NCI-H1092 treated with DMSO at 0.1 percent for 48 hours (cell line): ENCODE measurements around the gene SDC3.

ENCODE experiments used
- DNase-seq: peaks from one replicate; lab custom pipeline; 2025; lab: John Stamatoyannopoulos, UW

SDC3 gene

GRCh38 chr1:30928171-30928570, 19.6 kb upstream of the SDC3 start:
- DNase-seq, result no peak

DNA sequence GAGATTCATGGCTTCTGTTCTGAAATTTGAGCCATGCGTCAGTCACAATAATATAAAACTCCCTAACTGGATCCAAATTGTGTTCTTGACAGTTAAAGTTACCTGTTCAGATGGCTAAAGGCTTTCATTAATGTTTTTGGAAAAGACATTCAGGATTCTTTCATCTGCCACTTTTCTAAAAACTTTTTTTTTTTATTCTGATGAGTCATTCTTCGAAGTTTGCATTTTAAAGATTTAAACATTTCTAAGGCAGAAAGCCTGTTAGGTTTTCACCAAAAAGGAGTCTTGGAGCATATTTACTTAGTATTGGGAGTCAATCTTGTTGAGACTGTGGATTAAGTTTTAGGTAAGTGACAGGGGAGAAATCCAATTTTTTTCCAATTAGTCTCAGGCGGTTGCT, 18.9 kb upstream of the SDC3 start:
- DNase-seq, result no peak

- no peak for DNase-seq
Observed at GRCh38 chr1:30923597-30923996, 15.0 kb upstream of the SDC3 start.

DNA sequence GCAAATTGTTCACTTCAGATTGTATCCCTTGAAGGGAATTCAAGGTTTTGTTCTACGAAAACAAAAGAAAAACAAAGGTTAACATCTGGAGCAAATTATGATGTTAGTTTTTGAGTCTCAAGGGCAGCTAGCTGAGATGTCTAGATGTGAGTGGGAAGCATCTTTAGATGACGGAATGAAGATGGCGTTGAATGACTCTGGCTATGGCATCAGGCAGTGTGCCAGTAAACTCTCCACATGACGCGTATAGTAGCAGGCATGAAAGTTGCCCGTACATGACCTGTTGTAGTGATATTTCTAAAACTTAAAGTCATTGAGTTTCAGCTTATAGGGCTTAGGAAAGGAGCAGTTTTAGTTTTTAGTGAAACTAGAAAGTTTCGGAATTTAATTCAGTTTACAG, 12.3 kb upstream of the SDC3 start:
- DNase-seq, result no peak

- DNase-seq, result no peak
Observed at GRCh38 chr1:30919025-30919881, 10.7 kb upstream of the SDC3 start.

- DNase-seq, result no peak
Observed at GRCh38 chr1:30916296-30916695, 7.7 kb upstream of the SDC3 start.

GRCh38 chr1:30915491-30916230, 7.1 kb upstream of the SDC3 start:
- DNase-seq, result no peak

DNA sequence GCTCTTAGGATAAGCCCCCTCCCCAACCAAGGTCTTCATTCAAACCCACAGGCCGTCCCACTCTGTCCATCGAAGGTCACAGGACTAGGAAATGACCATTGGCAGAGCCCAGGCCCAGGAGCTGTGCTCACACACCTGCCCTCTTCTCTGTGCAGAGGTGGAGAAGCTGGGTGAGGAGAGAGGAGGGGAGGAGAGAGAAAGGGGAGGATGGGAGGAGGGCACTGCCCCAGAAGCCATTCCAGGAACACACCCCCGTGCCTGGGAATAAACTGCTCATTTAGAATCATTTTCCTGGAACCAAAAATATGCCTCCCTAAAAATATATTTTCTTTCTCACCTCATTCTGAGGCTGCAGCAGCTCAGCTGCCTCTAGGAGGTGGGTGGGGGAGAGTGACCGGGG, 6.4 kb upstream of the SDC3 start:
- DNase-seq, result no peak

GRCh38 chr1:30914587-30914922, 6.0 kb upstream of the SDC3 start:
- DNase-seq, result no peak

GRCh38 chr1:30912913-30913652, 4.5 kb upstream of the SDC3 start:
- DNase-seq, result no peak

DNA sequence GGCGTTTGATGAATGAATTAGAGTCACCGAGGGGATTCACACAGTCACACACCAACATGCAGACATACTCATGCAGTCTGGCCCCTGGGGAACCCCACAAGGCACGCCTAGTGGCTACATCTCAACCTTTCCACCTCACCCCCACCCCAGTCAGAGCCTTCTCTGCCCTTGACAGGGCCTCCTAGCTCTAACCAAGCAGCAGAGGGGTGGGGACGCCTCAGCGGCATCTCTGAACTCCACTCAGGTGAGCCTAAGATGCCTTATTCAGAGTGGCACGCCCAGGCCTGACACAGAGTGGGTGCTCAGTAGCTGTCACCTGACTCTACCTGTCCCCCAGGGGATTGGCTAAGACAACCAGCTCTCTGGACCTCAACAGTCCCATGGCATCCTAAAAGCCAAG, 3.7 kb upstream of the SDC3 start:
- DNase-seq, result no peak

DNA sequence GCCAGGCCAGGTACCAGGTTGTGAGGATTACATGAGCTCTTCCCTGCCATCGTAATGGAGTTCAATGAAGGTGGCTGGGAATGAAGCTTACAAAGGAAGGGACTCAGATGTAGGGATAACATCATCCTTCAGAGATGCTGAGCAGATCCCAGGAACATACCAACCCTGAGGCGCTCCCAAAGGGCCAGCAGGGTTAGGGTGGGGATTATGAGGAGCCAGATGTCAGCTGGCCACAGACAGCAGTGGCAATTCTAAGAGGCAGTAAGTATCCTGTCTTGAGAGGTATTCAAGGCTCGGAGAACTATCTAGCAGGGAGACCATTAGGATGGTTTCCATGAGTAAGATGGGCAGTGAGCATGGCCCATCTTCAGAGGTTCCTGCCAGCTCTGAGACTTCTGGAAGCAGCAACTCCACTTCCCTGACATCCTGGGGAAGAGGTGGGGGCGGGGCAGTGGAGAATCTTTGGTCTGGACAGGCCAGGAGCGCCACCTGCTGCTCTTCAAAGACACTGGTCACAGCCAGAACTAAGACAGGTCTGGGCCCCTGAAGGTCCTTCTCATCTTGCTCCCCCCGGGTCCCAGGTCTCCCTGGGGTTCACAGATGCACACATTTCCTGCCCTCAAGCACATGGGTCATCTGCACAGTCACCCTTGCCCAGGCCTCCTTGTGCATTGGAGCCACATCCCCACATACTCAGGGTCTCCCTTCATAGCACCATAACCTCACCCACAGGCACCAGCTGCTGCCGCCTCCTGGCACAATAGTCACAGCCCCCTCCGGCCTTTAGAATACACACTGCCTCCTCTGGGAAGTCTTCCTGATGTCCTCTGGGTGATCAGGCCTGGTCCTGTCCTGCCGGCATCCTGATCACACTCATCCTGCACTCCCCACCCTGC, 2.7 kb upstream of the SDC3 start:
- peak; percentile 73 for DNase-seq

- DNase-seq, result no peak
Observed at GRCh38 chr1:30909365-30910068, 959 bp upstream of the SDC3 start.

DNA sequence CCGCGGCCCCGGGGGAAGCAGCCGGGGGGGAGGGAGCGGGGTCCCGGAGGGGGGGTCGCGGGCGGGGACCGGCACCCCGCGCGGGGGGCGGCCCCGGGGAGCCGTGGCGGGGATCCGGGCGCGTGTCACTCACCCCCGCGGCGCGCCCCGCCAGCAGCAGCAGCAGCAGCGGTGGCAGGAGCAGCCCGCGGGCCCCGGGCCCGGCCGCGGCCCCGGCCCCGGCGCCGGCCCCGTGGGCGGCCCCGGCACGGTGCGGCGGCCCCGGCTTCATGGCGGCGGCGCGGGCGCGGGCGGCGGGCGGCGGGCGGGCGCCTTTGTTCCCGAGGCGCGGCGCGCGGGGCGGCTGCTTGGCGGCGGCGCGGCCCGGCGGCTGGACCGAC, 252 bp downstream of the SDC3 start:
- DNase-seq, result no peak

DNA sequence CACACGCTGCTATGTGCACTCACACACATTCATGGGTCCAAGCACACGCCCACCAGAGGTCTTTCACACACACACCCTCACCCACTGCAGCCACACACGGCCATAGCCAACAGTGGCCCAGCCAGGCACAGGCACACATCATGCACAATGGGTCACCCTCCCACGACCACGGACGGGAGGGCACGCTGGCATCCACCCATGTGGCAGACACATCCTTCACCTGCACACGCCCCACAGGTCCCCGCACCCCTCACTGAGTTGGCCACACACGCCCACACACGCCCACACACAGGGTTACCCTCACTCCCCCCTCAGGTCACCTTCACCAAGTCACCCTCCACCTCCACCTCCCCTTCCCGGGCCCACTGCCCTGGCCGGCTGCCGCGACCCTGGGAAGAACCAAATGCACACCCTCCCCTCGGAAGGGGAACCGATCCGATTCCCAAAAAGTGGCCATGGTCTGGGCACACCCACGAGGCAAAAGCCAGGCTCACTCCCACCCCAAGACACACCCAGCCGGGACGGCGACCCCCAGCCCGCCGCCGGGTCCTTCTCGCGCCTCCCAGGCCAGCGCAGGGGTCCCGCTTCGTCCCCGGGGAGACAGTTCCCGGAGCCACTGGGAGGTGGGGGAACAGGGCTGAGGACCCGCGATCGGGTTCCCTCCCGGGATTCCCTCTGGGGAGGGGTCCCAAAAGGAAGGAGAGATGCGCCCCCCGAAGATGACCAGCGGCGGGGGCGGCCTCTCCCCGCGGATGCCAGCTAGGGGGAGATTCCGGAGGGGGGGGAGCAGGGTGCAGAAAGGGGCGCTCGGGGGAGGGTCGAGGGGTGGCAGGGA, 860 bp downstream of the SDC3 start:
- no peak for DNase-seq

DNA sequence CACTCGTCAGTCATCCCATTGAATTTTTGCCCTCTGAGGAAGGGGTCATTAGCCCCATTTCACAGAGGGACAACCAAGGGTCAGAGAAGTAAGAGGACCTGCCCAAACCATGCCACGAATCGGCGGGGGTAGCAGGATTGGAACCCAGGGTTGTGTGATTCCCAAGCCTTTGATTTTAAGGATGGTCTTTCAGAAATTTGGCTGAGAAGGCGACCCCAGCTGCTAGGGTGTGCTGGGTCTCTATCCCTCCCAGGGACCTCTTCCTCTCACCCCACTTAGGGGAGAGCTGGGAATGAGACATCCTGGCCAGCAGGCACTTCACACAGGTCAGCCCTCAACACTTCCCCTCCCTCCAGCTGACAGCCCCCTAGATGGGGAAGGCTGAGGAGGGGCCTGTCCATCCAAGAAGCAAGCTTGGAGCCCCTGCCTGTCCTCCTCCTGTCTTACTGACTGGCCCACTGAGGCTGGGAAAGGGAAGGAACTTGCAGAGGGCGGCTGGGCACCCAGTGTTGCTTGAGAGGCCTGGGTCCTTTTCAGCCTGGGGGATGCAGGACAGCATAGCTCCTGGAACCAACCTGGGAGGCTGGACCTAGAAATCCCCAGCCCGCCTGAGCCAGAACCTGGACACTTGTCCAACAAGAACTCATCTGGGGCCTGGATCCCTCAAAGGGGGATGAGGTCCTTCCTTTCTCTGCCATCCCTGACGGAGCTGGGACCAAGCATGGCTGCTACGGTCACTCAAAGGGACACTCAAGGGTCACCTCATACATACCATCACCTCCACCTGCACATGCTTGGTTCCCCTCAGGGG, 1.7 kb downstream of the SDC3 start:
- DNase-seq, result no peak

- no peak for DNase-seq
Observed at GRCh38 chr1:30905916-30906620, 2.5 kb downstream of the SDC3 start.

DNA sequence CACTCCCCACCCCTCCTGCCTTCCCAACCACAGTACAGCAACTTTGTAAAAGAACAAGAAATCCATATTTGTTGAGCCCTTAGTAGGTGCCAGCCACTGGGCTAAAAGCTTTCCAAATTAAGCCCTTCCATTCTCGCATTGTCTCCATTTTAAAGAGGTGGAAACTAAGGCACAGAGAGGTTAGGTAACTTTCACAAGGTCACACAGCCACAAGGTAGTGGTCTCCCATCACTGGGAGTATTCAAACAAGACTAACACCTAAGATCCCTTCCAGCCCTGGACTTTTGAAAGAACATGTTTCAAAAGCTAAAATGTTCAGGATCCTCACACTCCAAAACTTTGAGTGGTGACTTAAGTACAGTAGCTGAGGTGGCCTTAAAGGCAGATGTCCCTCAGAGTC, 3.2 kb downstream of the SDC3 start:
- no peak for DNase-seq

GRCh38 chr1:30904962-30905335, 3.6 kb downstream of the SDC3 start:
- no peak for DNase-seq
